WTC11 (cell line): ENCODE data around the gene RGS5.

ENCODE experiments used
- E2F1 ChIP-seq: sonication (generic); formaldehyde crosslinking; IDR thresholded peaks from 2 replicates; pipeline ENCODE4 v1.8.0; 2022; ENCODE audit warnings: mild to moderate bottlenecking, missing genetic modification reagents
- ERG ChIP-seq: fragments of 250-450 bp; sonication (Bioruptor Pico); IDR thresholded peaks from 2 replicates; pipeline ENCODE4 v1.8.0; 2021; ENCODE audit warnings: mild to moderate bottlenecking
- ETV6 ChIP-seq: sonication (generic); formaldehyde crosslinking; IDR thresholded peaks from 2 replicates; pipeline ENCODE4 v1.8.1; 2022; ENCODE audit warnings: mild to moderate bottlenecking, missing genetic modification reagents
- FOXP1 ChIP-seq: sonication (generic); formaldehyde crosslinking; IDR thresholded peaks from 2 replicates; pipeline ENCODE4 v1.8.0; 2022; ENCODE audit warnings: missing genetic modification reagents, mild to moderate bottlenecking, moderate library complexity, borderline replicate concordance
- IRF2 ChIP-seq: sonication (generic); formaldehyde crosslinking; IDR thresholded peaks from 2 replicates; pipeline ENCODE4 v1.8.0; 2022; ENCODE audit warnings: low read depth, missing genetic modification reagents, borderline replicate concordance
- JAZF1 ChIP-seq: fragments of 250-450 bp; sonication (Bioruptor Pico); IDR thresholded peaks from 2 replicates; pipeline ENCODE4 v1.9.0; 2021; ENCODE audit warnings: moderate library complexity, mild to moderate bottlenecking, inconsistent platforms
- MXD4 ChIP-seq: fragments of 250-450 bp; sonication (Bioruptor Pico); IDR thresholded peaks from 2 replicates; pipeline ENCODE4 v1.8.0; 2021; ENCODE audit warnings: mild to moderate bottlenecking, moderate library complexity, borderline replicate concordance
- SP1 ChIP-seq: sonication (generic); formaldehyde crosslinking; conservative IDR thresholded peaks from 2 replicates; pipeline ENCODE4 v1.8.1; 2022; ENCODE audit warnings: missing genetic modification reagents
- TEAD4 ChIP-seq: sonication (generic); formaldehyde crosslinking; IDR thresholded peaks from 2 replicates; pipeline ENCODE4 v1.8.0; 2022; ENCODE audit warnings: mild to moderate bottlenecking, missing genetic modification reagents
- ZNF671 ChIP-seq: fragments of 250-450 bp; sonication (Bioruptor Pico); IDR thresholded peaks from 2 replicates; pipeline ENCODE4 v1.8.0; 2021; ENCODE audit warnings: mild to moderate bottlenecking
- TF ChIP-seq, protein P1 (sequence below): fragments of 200-600 bp; IDR thresholded peaks from 2 replicates; pipeline ENCODE4 v1.8.0; 2022; ENCODE audit warnings: antibody characterized with exemption
- TF ChIP-seq, protein P2 (sequence below): sonication (generic); formaldehyde crosslinking; conservative IDR thresholded peaks from 2 replicates; pipeline ENCODE4 v1.8.1; 2022; ENCODE audit warnings: mild to moderate bottlenecking, missing genetic modification reagents
- TF ChIP-seq, protein P3 (sequence below): fragments of 250-450 bp; sonication (Bioruptor Pico); conservative IDR thresholded peaks from 2 replicates; pipeline ENCODE4 v1.9.0; 2021; ENCODE audit warnings: mild to moderate bottlenecking
- TF ChIP-seq, protein P4 (sequence below): sonication (generic); formaldehyde crosslinking; IDR thresholded peaks from 2 replicates; pipeline ENCODE4 v1.8.1; 2023; ENCODE audit warnings: mild to moderate bottlenecking, missing genetic modification reagents, moderate library complexity

- TF ChIP-seq, protein P1, sequence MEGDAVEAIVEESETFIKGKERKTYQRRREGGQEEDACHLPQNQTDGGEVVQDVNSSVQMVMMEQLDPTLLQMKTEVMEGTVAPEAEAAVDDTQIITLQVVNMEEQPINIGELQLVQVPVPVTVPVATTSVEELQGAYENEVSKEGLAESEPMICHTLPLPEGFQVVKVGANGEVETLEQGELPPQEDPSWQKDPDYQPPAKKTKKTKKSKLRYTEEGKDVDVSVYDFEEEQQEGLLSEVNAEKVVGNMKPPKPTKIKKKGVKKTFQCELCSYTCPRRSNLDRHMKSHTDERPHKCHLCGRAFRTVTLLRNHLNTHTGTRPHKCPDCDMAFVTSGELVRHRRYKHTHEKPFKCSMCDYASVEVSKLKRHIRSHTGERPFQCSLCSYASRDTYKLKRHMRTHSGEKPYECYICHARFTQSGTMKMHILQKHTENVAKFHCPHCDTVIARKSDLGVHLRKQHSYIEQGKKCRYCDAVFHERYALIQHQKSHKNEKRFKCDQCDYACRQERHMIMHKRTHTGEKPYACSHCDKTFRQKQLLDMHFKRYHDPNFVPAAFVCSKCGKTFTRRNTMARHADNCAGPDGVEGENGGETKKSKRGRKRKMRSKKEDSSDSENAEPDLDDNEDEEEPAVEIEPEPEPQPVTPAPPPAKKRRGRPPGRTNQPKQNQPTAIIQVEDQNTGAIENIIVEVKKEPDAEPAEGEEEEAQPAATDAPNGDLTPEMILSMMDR = no peak
- no peak for TF ChIP-seq ERG (CRISPR knock-in tag)
- TF ChIP-seq FOXP1 (CRISPR knock-in tag) = no peak
- TF ChIP-seq, protein P2, sequence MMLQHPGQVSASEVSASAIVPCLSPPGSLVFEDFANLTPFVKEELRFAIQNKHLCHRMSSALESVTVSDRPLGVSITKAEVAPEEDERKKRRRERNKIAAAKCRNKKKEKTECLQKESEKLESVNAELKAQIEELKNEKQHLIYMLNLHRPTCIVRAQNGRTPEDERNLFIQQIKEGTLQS (CRISPR knock-in tag) = no peak
- no peak for TF ChIP-seq ETV6 (CRISPR knock-in tag)
- TF ChIP-seq E2F1 = no peak
- TF ChIP-seq, protein P3, sequence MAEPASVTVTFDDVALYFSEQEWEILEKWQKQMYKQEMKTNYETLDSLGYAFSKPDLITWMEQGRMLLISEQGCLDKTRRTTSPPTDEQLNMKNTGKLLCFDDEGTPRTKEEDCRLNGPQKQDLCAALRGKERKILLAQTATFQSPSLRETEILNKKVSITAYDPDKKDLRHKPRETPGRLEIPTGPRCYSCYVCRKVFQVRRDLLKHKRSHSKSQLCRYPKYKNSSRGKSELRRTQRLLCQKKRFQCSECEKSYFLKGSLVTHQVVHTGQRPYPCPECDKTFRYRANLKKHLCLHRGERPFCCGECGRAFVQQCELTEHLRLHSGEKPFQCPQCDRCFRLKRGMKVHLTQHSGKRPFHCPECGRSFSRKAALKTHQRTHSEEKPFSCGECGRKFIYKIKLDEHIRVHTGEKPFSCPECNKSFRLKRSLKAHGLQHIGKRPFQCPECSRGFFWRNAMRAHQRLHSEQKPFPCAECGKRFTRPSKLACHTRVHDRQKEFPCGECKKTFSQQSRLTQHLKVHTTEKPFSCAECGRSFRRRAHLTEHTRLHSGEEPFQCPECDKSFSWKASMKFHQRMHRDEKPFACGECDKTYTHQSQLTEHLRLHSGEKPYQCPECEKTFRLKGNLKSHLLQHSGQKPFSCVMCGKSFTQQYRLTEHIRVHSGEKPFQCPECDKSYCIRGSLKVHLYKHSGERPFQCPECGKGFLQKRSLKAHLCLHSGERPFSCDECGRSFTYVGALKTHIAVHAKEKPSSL (CRISPR knock-in tag) = no peak
- no peak for TF ChIP-seq SP1 (CRISPR knock-in tag)
- no peak for TF ChIP-seq ZNF671
- no peak for TF ChIP-seq TEAD4 (CRISPR knock-in tag)
- no peak for TF ChIP-seq IRF2 (CRISPR knock-in tag)
- no peak for TF ChIP-seq JAZF1
- no peak for TF ChIP-seq MXD4 (CRISPR knock-in tag)
- TF ChIP-seq, protein P4, sequence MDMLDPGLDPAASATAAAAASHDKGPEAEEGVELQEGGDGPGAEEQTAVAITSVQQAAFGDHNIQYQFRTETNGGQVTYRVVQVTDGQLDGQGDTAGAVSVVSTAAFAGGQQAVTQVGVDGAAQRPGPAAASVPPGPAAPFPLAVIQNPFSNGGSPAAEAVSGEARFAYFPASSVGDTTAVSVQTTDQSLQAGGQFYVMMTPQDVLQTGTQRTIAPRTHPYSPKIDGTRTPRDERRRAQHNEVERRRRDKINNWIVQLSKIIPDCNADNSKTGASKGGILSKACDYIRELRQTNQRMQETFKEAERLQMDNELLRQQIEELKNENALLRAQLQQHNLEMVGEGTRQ (CRISPR knock-in tag) = no peak
These were observed 29.6 kb downstream of the RGS5 start for GRCh38 chr1:163173121-163173520.
